A673 (cell line): ENCODE data around the gene GRM5.

Experiments used
- CTCF ChIP-seq: fragments of 300-800, 200-600 bp; sonication (generic); conservative IDR thresholded peaks from 2 replicates; pipeline ENCODE4 v1.5.1; 2017; ENCODE audit warnings: low read depth, mild to moderate bottlenecking, antibody characterized with exemption, low read length, moderate library complexity, mixed read lengths
- EZH2 ChIP-seq: fragments of 200-600 bp; sonication (generic); IDR thresholded peaks from 2 replicates; pipeline ENCODE4 v1.6.1; 2017; ENCODE audit warnings: borderline replicate concordance, low read depth, mild to moderate bottlenecking, mixed read lengths, antibody characterized with exemption, low read length; ENCODE audit not compliant: poor library complexity, severe bottlenecking

DNA sequence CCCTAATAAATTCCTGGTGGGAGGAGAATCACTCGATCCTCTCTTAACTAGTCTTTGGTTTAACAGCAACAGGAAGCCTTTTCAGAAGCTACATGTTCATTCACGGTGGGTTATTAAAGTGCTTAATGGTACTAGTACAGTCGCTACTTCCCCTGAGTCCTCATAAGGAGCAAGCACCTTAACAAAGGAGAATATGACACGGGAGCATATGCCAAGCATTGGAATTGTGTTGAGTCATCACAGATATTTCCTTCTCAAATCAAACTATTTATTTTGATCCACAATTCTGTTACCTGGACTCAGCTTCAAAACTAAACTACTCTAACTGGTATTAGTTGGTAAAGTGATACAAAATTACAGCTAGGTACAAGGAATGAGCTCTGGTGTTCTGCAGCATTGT lies 550.8 kb downstream of the GRM5 start:
- TF ChIP-seq CTCF (no peak), EZH2 (no peak)
